Activated naive CD8-positive, alpha-beta T cell treated with anti-CD3 and anti-CD28 coated beads, Interleukin-2, amount 50 U/mL, for 24 hours (primary cell): ENCODE measurements around the gene EPGN.

Source experiments
- ATAC-seq: fragments of 150-1000 bp; cut with Tn5 transposase; one replicate; pipeline ENCODE4 v1.10.0; 2021
- DNase-seq: peaks from one replicate; pipeline ENCODE4 v3.0.0; 2021
- H3K27ac Mint-ChIP-seq: one replicate; pipeline ENCODE4 v1.8.0; 2021; ENCODE audit warnings: mild to moderate bottlenecking, mixed read lengths
- H3K27me3 Mint-ChIP-seq: one replicate; pipeline ENCODE4 v1.8.0; 2021; ENCODE audit warnings: mixed read lengths
- H3K36me3 Mint-ChIP-seq: one replicate; pipeline ENCODE4 v1.8.0; 2021; ENCODE audit warnings: low read depth, mixed read lengths
- H3K4me1 Mint-ChIP-seq: one replicate; pipeline ENCODE4 v1.8.0; 2021; ENCODE audit warnings: mixed read lengths
- H3K4me3 Mint-ChIP-seq: one replicate; pipeline ENCODE4 v1.8.0; 2021; ENCODE audit warnings: mild to moderate bottlenecking, moderate library complexity, mixed read lengths
- H3K9me3 Mint-ChIP-seq: one replicate; pipeline ENCODE4 v1.8.0; 2021; ENCODE audit warnings: mixed read lengths

Gene EPGN

DNA sequence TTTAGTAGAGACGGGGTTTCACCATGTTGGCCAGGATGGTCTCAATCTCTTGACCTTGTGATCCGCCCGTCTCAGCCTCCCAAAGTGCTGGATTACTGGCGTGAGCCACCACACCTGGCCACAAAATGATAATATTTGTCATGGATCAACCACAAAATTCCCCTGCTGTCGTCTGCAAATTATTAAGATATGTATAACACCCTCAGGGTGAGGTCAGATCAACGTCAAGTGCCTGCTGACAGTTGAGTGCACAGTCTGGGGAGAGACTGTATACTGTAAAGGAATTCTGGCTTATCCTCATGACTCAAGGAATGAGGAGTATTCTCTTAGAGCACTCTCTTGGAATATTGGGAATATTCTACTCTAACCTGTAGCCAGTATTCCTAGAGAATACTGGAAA lies 11.2 kb downstream of the EPGN start:
- no peaks in the 10 kb centered on the region for H3K36me3 Mint-ChIP-seq
- H3K4me1 Mint-ChIP-seq: no peaks in the 10 kb centered on the region
- no peaks in the 10 kb centered on the region for H3K9me3 Mint-ChIP-seq
- DNase-seq: no peak
- no peak overlapping the region for H3K27ac Mint-ChIP-seq
- peaks cover 11% of the 10 kb centered on the region for H3K27me3 Mint-ChIP-seq
- ATAC-seq: no peak
- no peak overlapping the region for H3K4me3 Mint-ChIP-seq

DNA sequence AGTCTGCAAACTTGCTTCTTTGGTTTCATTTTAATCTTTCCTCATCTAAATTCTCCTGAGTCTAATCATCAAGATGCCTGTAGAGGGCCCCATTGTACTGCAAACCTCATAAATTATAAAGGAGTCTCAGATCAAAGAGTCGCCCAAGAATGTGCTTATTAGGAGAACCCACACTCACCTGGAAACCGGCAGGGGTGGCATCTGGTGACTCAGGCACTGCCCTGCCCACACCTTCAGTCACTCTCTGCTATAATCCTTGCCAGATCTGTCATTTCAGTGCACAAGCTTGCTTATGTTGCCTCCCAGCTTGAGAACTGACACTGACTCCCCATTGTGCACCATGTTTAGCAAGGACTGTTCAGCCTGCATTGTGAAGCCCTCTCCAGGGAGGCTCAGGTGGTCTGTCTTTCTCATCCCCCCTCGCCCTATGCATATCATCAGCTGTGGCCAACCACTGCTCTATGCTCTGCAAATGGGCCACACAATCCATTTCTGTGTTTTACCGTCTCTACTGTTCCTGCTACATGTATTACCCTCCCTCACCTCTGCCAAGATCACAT lies 12.4 kb downstream of the EPGN start:
- Mint-ChIP-seq H3K9me3 (no peaks in the 10 kb centered on the region), H3K4me3 (no peak overlapping the region), H3K27me3 (peaks cover 11% of the 10 kb centered on the region), H3K36me3 (no peaks in the 10 kb centered on the region), H3K27ac (no peak overlapping the region), H3K4me1 (no peaks in the 10 kb centered on the region)
- ATAC-seq (peak; percentile 87), DNase-seq (peak; percentile 4)

- no peak for ATAC-seq
- no peaks in the 10 kb centered on the region for H3K9me3 Mint-ChIP-seq
- H3K4me1 Mint-ChIP-seq: no peaks in the 10 kb centered on the region
- no peak overlapping the region for H3K4me3 Mint-ChIP-seq
- H3K27ac Mint-ChIP-seq: no peak overlapping the region
- H3K36me3 Mint-ChIP-seq: no peaks in the 10 kb centered on the region
- DNase-seq: no peak
- peaks cover 11% of the 10 kb centered on the region for H3K27me3 Mint-ChIP-seq
These were observed 14.0 kb downstream of the EPGN start for GRCh38 chr4:74322301-74322700.

DNA sequence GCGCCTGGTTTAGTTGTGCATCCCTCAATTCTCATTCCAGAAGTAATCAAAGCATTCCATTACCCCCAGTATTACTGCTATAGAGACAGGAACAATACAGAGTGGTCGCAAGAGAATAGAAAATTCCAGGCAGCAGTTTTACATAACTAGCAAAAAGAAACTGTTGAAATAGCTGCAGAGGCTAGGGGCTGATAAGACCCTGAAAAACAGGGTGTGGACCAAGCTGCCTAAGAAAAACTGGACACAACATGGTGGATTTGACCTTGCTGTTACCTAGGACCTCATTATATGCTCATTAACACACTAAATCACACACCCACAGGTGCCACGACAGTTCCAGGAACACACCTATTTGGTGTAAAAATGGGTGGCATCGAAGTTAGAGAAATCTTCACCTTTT lies 15.4 kb downstream of the EPGN start:
- Mint-ChIP-seq H3K36me3 (no peaks in the 10 kb centered on the region), H3K9me3 (no peaks in the 10 kb centered on the region), H3K4me3 (no peak overlapping the region), H3K27me3 (peaks cover 13% of the 10 kb centered on the region), H3K27ac (no peak overlapping the region), H3K4me1 (no peaks in the 10 kb centered on the region)
- DNase-seq (no peak), ATAC-seq (no peak)

DNA sequence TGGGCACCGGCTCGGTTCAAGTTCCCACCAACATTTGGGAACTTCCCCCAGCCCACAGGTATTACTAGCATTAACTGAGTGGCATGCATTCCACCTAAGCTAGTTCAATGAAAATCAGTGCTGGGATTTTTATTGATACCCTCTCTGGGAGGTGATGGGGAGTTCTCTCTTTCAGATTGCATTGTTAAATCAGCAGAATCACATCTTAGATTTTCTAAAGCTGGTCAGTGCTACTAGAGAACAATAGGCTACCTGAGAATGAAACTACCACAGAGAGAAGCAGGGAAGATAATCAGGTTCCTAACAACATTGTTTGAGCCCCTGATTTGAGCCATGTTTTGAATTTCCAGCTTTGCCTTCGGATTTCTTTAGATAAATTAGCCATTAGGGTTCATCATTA lies 16.0 kb downstream of the EPGN start:
- Mint-ChIP-seq H3K27me3 (peaks cover 19% of the 10 kb centered on the region), H3K4me3 (no peak overlapping the region), H3K9me3 (no peaks in the 10 kb centered on the region), H3K36me3 (no peaks in the 10 kb centered on the region), H3K4me1 (no peaks in the 10 kb centered on the region), H3K27ac (no peak overlapping the region)
- no peak for ATAC-seq
- no peak for DNase-seq

- no peaks in the 10 kb centered on the region for H3K9me3 Mint-ChIP-seq
- DNase-seq (no peak), ATAC-seq (no peak)
- H3K4me1 Mint-ChIP-seq: no peaks in the 10 kb centered on the region
- peaks cover 20% of the 10 kb centered on the region for H3K27me3 Mint-ChIP-seq
- no peak overlapping the region for H3K27ac Mint-ChIP-seq
- no peaks in the 10 kb centered on the region for H3K36me3 Mint-ChIP-seq
- no peak overlapping the region for H3K4me3 Mint-ChIP-seq
These were observed 17.6 kb downstream of the EPGN start for GRCh38 chr4:74325886-74326285.

DNA sequence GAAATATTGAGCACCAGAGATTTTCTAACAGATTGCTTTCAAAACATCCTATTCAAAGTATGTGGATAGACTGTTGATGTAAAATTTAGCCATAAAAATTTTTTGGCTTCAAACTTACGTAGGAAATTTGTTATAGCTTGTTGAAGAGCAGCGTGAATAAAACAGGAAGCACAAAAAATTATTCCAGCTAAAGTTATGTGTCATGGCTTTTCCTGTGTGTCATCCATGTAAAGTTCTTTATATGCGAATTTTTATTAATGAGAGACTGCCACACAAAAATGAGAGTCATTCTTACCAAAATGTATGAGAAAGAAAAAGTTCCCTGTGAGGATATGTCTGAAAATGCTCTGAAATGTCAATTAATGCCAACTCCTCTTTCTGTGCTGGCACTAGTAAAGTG lies 19.5 kb downstream of the EPGN start:
- H3K4me1 Mint-ChIP-seq: no peaks in the 10 kb centered on the region
- no peak for ATAC-seq

DNA sequence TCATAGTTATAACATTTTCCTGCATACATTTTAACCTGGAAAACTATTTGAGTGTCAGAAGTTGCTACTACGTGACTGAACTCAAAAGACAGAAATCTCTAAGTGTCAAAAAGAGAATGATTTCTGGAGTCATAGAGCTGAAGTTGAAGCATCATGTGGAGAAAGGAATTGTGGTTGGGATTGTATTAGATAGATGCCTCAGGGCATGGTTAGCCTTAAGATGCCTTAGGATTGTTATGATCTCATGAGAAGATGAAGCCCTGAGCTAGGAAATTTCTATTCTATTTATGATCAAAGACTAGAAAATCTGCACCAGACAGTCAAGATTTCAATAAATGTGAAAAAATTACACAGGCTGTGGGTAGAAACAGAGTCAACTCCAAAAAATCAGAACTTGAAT lies 20.2 kb downstream of the EPGN start:
- H3K27ac Mint-ChIP-seq: no peak overlapping the region

More for the DNA sequence above, 19.5 kb downstream of the EPGN start:
- Mint-ChIP-seq H3K36me3 (no peaks in the 10 kb centered on the region), H3K4me3 (no peak overlapping the region), H3K27me3 (peaks cover 15% of the 10 kb centered on the region), H3K9me3 (no peaks in the 10 kb centered on the region), H3K27ac (no peak overlapping the region)
- no peak for DNase-seq

DNA sequence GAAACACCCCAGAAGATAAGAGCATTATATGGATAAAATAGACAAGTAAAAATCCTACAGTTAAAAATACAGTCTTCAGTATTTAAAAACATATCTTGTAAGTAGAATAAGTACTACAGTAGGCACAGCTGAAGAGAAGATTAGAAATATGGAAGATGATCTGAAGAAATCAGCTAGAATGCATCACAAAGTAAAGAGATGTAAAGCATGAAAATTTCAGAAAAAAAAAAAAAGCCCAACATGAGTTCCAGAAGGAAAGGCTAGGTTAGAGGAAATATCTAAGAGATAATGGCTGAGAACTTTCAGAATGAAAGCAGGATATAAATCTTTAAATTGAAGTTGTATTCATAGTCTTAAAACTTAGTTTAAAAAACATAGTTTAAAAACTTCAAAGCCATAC lies 21.0 kb downstream of the EPGN start:
- ATAC-seq: no peak
- peaks cover 8% of the 10 kb centered on the region for H3K27me3 Mint-ChIP-seq
- H3K27ac Mint-ChIP-seq: no peak overlapping the region
- no peaks in the 10 kb centered on the region for H3K4me1 Mint-ChIP-seq
- H3K36me3 Mint-ChIP-seq: no peaks in the 10 kb centered on the region
- H3K4me3 Mint-ChIP-seq: no peak overlapping the region
- no peaks in the 10 kb centered on the region for H3K9me3 Mint-ChIP-seq
- DNase-seq: no peak

More for the DNA sequence above, 20.2 kb downstream of the EPGN start:
- DNase-seq (no peak), ATAC-seq (no peak)
- Mint-ChIP-seq H3K27me3 (peaks cover 14% of the 10 kb centered on the region), H3K36me3 (no peaks in the 10 kb centered on the region), H3K4me3 (no peak overlapping the region), H3K4me1 (no peaks in the 10 kb centered on the region), H3K9me3 (no peaks in the 10 kb centered on the region)

GRCh38 chr4:74330295-74330750 lies 22.1 kb downstream of the EPGN start:
- Mint-ChIP-seq H3K27me3 (peaks cover 8% of the 10 kb centered on the region), H3K27ac (no peak overlapping the region), H3K4me3 (no peak overlapping the region), H3K9me3 (no peaks in the 10 kb centered on the region), H3K4me1 (no peaks in the 10 kb centered on the region), H3K36me3 (no peaks in the 10 kb centered on the region)
- ATAC-seq (no peak), DNase-seq (no peak)

DNA sequence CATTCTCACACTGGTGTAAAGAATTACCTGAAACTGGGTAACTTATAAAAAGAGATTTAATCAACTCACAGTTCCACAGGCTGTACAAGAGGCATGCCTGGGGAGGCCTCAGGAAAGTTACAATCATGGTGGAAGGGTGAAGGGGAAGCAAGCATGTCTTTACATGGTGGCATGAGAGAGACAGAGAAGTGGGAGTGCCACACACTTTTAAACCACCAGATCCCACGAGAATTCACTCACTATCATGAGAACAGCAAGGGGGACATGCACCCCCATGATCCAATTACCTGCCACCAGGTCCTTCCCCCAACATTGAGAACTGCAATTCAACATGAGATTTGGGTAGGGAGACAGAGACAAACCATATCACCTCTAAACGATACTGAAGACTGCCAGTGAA lies 23.0 kb downstream of the EPGN start:
- no peak for ATAC-seq
- DNase-seq: no peak
- H3K9me3 Mint-ChIP-seq: no peaks in the 10 kb centered on the region
- no peak overlapping the region for H3K4me3 Mint-ChIP-seq
- H3K4me1 Mint-ChIP-seq: no peaks in the 10 kb centered on the region
- no peaks in the 10 kb centered on the region for H3K36me3 Mint-ChIP-seq
- H3K27ac Mint-ChIP-seq: no peak overlapping the region
- peaks cover 8% of the 10 kb centered on the region for H3K27me3 Mint-ChIP-seq

DNA sequence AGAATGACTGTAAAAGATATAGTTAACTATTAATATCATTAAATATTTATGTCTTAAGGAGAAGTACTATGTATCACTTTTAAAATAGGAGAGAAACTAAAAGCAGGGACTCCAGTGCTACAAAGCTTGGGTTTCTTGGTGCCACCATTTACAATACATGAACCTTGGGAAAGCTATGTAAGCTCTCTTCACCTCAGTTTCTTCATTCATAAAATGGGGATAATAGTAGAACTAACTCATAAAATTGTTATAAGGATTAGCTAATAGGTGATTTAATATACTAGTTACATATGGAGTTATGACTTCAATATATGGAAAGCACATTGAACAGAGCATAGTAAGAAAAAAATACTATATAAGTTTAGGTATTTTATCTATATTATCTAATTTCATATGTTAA lies 23.7 kb downstream of the EPGN start:
- H3K4me1 Mint-ChIP-seq: no peaks in the 10 kb centered on the region
- no peak overlapping the region for H3K4me3 Mint-ChIP-seq
- no peaks in the 10 kb centered on the region for H3K9me3 Mint-ChIP-seq
- H3K27ac Mint-ChIP-seq: no peak overlapping the region
- H3K27me3 Mint-ChIP-seq: peaks cover 8% of the 10 kb centered on the region
- ATAC-seq (no peak), DNase-seq (no peak)
- H3K36me3 Mint-ChIP-seq: no peaks in the 10 kb centered on the region

GRCh38 chr4:74334636-74335035 lies 26.4 kb downstream of the EPGN start:
- Mint-ChIP-seq H3K27ac (no peak overlapping the region), H3K27me3 (no peaks in the 10 kb centered on the region), H3K4me1 (no peaks in the 10 kb centered on the region), H3K9me3 (no peaks in the 10 kb centered on the region), H3K36me3 (no peaks in the 10 kb centered on the region), H3K4me3 (no peak overlapping the region)
- no peak for ATAC-seq
- no peak for DNase-seq

DNA sequence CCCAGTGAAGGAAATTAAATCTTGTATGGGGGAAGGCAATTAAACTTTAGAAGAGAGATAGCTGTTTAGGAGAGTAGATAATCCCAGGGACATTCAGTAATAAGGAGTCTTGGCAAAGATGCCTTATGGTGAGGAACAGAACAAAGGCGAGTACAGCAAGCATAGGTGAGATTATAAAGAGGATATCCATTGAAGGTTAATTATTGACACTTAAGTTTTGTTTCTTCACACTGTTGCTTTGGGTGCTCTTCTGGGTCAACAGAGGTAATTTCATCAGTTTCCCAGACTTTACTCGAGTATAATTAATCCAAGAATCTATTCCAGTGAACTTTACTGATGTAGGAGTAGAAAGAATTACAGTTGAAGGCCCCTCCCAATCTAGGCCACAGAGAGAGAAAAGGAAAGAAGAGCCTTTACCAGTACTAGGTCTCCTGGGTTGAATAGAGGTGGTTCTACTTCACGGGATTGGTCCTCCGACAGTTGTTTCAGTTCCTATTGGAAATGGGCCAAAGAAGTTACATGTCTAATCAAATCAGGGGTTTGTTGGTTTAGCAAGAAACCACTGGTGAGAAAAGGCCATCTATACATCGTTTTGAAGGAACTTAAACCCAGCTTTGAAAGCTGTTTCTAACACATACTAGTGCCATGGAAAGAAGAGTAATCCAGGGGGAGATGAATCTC lies 27.2 kb downstream of the EPGN start:
- Mint-ChIP-seq H3K9me3 (peaks cover 4% of the 10 kb centered on the region), H3K27me3 (no peaks in the 10 kb centered on the region), H3K4me1 (no peaks in the 10 kb centered on the region), H3K27ac (no peak overlapping the region), H3K36me3 (no peaks in the 10 kb centered on the region), H3K4me3 (no peak overlapping the region)
- DNase-seq: no peak
- no peak for ATAC-seq

DNA sequence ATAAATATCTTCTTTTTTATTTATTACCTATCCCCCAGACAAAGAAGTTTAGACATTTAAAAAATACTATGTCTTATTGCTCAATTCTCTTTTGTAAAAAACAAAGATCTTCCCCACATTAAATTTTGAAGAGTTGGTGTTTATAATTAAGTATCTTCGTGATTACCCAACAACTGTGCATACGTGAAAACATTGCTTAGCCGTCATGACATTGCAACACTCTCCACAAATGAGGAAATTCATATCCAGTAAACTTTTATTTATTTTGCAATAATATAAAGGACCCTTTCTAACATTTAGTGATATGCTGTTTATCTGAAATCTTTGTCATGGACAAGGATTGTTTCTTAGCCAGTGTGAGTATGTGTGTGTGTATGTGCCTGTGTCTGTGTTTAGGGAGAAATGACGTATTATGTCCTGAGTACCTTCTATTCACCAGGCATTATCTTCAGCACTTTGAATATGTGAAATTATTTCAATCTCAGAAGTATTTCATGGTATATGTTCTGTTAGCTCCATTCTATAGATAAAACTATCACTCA lies 30.6 kb downstream of the EPGN start:
- DNase-seq: no peak
- H3K4me1 Mint-ChIP-seq: no peaks in the 10 kb centered on the region

More for the DNA sequence above, 30.6 kb downstream of the EPGN start:
- Mint-ChIP-seq H3K27ac (no peak overlapping the region), H3K27me3 (no peaks in the 10 kb centered on the region), H3K4me3 (no peak overlapping the region), H3K9me3 (peaks cover 27% of the 10 kb centered on the region), H3K36me3 (no peaks in the 10 kb centered on the region)
- no peak for ATAC-seq
